HG03108 (cell line): ENCODE results near the gene AS3MT.
"Not testable (repeated sequence)": the region's sequence is repeated elsewhere in the genome, so short reads cannot be mapped to it uniquely, and the experiment has no call there.

ENCODE experiments used
- ATAC-seq: cut with Tn5 transposase; IDR thresholded peaks from one replicate; pipeline ENCODE4 v1.9.1; 2021; ENCODE audit warnings: moderate library complexity; ENCODE audit not compliant: unreplicated experiment

The AS3MT gene, protein sequence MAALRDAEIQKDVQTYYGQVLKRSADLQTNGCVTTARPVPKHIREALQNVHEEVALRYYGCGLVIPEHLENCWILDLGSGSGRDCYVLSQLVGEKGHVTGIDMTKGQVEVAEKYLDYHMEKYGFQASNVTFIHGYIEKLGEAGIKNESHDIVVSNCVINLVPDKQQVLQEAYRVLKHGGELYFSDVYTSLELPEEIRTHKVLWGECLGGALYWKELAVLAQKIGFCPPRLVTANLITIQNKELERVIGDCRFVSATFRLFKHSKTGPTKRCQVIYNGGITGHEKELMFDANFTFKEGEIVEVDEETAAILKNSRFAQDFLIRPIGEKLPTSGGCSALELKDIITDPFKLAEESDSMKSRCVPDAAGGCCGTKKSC

DNA sequence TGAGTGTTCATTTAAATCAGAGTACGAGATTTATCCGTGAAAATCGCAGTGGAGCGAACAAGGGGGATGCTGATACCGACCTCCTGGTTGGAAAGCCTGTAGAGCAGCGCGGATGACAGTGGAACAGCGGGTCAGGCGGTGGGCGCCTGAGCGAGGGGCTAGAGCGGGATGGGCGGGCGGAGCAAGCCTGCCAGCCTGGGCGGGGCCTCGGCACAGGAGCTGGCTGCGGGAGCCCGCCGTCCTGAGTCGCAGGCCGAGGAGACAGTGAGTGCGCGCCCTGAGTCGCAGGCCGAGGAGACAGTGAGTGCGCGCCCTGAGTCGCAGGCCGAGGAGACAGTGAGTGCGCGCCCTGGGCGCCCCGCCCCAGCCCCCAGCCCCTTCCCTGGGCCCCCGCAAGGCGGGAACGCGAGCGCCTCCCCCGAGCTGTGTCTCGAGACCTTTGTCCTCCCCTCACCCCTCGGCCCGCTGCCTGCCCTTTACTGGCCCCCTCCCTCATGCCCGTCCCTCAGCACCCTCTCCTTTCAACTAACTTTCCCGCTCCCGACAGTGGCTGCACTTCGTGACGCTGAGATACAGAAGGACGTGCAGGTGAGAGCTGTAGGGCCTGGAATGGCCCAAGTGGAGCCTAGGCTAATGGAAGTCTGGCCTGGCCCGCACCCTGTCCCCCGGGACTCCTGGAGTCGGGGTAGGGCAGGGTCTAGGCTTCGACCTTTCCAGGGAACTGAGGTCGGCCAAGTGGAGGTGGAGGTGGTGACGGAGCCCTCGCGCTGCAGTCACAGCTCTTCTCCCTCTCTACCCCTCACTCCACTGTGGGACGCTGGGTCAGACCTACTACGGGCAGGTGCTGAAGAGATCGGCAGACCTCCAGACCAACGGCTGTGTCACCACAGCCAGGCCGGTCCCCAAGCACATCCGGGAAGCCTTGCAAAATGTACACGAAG is at the start of gene AS3MT:
TSS of gene AS3MT (plus strand) at position 213 of the 941 bp plus-strand sequence. CDS start at position 336, 123 bp downstream.
- no peak for ATAC-seq

DNA sequence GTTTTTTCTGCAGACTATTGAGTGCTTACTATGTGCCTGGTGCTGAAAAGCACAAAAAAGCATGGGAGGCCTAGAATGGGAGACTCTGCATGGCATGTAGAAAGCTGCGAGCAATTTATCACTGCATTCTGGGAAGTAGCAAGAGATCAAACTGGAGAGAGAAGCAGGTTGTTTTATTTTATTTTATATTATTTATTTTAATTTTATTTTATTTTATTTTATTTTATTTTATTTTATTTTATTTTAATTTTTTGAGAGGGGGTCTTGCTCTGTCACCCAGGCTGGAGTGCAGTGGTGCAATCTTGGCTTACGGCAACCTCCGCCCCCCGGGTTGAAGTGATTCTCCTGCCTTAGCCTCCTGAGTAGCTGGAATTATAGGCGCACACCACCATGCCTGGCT is 49.3 kb upstream of the AS3MT start:
- not testable (repeated sequence) for ATAC-seq

DNA sequence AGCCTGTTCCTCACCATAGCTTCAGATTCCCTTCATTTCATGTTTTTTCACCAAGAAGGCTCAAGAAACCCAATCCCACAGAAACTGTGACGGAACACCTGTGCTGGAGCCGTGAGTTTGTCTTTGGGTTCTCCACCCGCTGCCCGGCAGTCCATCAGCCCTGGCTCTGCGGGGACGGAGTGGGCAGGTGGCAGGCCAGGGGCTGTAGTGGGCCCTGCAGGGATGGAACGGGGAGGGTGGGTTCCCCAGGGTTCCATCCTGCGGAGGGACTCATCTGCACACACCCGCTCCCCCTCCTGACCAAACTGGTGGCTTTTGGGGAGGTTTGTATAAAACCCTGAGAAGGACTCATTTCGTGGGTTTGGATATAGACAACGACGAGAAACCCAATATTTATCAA is 47.0 kb upstream of the AS3MT start:
- no peak for ATAC-seq

DNA sequence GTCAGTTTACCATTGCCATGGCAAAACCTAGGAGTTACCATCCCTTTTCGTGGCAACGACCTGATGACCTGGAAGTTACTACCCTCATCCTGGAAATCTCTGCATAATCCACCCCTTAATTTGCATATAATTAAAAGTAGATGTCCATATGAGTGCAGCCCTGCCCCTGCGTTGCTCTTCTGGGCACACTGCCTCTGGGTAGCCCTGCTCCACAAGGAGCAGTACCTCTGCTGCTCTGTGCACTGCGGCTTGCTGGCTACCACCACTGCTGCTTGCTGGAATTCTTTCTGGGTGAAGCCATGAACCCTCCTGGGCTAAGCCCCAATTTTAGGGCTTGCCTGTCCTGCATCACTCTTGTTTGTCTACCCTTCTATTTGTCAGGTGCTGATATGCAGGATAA is 44.6 kb upstream of the AS3MT start:
- ATAC-seq, result no peak

DNA sequence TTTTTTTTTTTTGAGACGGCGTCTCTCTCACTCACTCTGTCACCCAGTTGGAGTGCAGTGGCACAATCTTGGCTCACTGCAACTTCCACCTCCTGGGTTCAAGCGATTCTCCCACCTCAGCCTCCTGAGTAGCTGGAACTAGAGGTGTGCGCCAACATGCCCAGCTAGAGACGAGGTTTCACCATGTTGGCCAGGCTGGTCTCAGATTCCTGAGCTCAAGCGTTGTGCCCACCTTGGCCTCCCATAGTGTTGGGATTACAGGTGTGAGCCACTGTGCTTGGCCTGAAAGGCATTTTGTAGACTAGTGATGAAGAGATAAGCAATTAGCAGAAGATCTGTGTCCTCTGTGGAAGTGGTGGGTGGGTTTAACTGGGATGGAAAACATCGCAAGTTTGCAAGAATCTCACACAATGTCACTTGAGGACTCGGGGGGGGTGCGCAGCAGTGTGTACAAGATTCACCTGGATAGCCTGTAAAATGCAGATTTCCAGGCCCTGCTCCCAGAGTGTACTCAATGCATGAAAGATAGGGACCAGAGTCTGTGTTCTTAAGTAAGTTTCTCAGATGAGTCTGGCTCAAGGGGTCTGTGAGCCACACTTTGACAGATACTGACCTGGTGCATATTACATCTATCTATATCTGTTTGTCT is 43.0 kb upstream of the AS3MT start:
- ATAC-seq, result no peak

DNA sequence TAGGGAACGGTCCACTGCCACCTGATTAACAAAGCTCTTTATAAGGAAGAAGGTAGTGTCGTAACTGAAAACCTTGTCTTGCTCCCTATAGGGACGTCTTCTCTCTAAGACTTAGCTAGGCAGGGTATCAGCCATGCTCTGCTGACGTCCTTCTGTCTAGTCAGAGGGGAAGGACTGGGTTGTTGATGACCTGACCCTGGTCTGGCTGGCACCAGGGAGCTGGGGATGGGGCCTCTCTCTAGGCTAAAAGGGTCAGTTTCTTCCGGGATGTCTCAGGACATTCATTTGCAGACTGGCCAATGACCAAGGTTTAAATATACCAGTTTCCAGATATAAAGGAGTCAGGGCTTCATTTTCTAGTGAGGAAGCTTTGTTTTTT is 41.7 kb upstream of the AS3MT start:
- ATAC-seq, result no peak

DNA sequence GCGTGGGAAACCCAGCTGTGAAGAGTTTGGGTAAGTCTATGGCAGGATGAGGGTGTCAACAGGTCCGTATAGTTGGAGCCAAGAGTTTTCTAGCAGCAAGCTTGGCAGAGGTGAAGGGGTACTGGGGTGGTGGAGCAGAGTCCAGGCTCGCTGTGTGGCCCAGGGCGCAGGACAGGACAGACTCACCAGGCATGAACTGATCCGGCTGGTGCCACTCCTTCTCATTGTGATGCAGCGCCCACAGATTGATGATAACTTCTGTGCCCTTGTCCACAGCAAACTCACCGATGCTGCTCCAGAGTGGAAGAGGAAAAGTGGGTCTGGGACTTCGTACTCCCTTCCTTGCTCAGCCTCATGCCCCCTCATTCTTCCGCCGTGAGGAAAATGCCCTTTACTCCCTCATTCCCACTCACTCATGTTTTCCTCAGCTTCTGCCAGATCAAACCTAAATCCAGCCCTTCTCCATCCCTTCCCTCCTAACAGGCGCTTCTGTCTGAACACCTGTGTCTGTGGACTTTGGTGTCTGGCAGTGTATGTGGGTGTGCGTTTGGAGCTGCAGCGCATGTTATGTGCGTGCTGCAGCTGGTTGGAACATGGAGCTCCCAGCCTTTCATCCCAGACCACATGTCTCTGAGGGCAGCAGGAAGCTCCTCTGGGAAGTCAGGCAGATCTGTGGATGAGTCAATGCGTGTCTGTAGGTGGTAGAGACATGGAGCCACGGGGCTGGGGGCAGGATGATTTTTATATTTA is 37.8 kb upstream of the AS3MT start:
- ATAC-seq, result no peak

DNA sequence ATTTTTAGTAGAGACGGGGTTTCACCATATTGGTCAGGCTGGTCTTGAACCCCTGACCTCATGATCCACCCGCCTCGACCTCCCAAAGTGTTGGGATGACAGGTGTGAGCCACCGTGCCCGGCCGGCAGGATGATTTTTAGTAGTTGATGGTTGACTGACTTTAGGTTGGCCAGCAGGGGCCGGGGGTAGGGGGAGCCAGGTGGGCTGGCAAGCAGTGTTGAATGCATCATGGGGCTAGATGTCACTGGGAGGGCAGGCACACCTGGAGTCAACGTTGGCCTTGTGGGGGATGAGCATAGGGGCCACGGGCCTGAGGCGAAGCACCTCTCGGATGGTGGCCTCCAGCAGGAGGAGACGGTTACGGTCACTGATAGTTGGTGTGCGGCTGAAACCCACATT is 37.0 kb upstream of the AS3MT start:
- no peak for ATAC-seq

DNA sequence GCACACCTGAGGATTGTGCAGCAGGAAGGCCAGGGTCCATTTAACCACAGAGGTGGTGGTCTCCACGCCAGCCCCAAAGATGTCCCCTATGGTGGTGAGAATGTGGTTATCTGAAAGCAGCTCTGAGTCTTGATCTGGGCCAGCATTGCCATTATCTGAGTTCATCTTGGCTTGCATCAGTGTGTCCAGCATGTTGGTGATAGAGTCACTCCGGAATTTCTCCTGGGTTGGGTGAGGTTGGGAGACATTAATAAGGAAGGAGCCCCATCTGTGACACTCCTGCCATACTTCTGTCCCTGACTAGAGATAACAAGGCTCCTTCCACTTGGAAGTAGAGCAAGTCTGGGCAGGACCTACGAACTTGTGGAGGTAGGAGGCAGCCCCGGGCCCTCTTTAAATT is 36.3 kb upstream of the AS3MT start:
- ATAC-seq, result no peak

DNA sequence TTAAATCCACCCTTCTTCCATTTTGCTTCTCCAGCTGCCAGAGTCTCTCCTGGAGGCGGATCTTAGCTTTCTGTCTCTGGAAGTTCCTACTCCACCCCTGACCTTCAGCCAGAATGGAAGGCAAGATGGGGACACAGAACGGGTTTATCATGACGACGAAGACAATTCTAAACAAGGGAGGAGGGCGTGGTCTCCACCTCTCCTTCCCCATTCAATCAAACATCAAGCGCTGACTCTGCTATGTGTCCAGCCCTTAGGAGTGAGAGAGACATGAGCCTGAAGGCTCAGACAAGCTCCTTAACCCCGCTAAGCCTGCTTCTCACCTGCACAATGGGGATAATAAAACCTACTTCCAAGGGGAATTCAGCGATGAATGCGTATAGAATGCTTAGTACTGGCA is 35.1 kb upstream of the AS3MT start:
- ATAC-seq, result no peak

DNA sequence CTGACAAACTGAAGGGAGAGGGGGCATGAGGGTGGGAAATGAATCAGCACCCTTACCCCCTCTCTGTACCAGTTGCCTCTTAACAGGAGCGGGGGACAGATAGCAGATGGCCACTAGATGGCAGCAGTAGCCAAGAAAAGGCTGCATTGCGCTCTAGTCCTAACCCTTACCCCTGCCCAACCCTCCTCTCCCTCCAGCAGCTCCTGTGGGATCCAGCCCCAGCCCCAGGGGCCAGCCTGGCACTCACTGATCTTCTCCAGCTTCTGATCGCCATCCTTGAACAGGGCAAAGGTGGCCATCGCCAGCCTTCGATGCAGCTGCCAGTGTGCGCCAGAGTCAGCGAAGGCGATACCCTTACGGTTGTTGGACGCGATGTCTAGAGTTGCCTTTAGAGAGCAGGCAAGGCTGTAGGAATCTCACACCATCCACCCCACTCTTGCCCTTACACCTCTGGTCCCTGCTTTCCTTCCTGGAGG is 34.2 kb upstream of the AS3MT start:
- ATAC-seq, result no peak

DNA sequence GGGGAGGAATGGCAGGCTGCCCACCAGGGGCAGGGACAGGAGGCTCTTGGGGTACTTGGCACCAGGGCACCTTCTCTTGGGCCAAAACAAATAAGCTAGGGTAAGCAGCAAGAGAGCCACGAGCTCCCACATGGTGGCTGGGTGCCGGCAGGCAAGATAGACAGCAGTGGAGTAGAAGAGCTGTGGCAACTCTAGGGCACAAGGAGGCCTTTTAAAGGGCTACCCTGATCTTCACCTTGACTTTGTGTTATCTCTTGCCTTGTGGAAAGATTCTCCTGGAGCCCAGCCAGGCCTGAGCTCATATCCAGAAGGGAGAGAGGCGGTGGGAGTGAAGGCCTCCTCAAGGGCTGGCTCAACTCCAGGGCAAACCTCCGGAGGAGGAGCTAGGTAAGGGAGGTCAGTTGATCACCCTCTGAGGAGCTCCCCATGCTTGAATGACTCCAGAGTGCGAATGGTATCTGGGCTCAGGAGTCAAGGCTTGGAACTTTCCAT is 32.0 kb upstream of the AS3MT start, which contains the start of gene CYP17A1:
TSS of gene CYP17A1 (minus strand) at position 184 of the 492 bp plus-strand sequence. CDS start at position 132, 52 bp downstream.
- no peak for ATAC-seq

DNA sequence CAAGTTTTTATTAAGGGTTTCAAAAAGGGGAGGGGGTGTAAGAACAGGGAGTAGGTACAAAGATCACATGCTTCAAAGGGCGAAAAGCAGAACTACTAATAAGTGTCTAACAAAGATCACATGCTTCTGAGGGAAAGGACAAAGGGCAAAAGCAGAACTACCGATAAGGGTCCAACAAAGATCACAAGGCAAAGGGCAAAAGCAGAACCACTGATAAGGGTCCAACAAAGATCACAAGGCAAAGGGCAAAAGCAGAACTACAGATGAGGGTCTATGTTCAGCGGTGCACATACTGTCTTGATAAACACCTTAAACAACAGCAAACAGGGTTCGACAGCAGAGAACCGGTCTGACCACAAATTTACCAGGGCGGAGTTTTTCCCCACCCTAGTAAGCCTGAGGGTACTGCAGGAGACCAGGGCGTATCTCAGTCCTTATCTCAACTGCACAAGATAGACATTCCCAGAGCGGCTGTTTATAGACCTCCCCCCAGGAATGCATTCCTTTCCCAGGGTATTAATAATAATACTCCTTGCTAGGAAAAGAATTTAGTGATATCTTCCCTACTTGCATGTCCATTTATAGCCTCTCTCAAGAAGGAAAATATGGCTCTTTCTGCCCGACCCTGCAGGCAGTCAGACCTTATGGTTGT is 30.9 kb upstream of the AS3MT start:
- not testable (repeated sequence) for ATAC-seq

DNA sequence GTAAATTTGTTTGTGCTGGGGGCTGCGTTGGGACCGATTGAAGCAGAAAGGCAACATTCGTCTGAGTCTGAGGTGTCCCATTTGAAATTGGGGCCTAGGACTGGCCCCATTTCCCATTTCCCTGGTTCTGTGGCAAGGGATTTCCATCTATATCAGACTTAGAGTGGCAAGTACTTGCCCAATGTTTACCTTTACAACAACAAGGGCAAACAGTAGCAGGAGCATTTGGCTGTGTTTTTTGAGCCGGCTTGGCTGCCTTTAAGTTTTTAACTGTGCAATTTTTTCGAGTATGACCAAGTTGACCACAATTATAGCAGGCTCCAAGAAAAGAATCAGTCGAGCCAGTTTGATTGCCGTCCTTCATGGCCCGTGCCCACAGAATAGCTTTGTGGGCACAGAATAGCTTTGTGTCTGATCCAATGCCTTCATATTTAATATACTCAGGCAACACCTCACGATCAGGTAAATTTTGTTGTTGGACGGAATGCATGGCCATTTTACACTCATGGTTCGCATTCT is 27.4 kb upstream of the AS3MT start:
- no peak for ATAC-seq

DNA sequence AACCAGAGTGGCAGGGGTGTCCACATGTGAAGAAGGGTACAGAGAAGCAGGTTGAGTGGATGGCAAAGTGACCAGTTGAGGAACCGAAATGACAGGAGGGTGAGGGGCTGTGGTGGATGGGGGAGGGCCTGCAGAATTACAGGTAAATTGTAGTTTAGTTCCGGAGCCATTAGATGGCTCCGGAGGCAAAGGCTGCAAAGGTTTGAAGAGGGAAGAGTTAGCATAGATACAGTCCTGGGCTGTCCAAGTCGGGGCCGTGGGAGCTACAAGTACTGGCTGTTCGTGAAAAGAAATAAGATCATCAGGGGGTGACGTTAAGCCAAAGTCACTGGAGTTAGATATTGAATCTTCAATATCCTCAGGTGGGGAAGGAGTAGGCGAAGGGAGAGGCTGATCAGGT is 26.1 kb upstream of the AS3MT start:
- not testable (repeated sequence) for ATAC-seq

DNA sequence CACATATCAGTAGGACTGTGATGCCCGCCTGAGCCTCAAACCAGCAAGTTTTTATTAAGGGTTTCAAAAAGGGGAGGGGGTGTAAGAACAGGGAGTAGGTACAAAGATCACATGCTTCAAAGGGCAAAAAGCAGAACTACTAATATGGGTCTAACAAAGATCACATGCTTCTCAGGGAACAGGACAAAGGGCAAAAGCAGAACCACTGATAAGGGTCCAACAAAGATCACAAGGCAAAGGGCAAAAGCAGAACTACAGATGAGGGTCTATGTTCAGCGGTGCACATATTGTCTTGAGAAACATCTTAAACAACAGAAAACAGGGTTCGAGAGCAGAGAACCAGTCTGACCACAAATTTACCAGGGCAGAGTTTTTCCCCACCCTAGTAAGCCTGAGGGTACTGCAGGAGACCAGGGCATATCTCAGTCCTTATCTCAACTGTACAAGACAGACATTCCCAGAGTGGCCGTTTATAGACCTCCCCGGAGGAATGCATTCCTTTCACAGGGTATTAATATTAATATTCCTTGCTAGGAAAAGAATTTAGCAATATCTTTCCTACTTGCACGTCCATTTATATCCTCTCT is 25.0 kb upstream of the AS3MT start:
- ATAC-seq, result not testable (repeated sequence)

DNA sequence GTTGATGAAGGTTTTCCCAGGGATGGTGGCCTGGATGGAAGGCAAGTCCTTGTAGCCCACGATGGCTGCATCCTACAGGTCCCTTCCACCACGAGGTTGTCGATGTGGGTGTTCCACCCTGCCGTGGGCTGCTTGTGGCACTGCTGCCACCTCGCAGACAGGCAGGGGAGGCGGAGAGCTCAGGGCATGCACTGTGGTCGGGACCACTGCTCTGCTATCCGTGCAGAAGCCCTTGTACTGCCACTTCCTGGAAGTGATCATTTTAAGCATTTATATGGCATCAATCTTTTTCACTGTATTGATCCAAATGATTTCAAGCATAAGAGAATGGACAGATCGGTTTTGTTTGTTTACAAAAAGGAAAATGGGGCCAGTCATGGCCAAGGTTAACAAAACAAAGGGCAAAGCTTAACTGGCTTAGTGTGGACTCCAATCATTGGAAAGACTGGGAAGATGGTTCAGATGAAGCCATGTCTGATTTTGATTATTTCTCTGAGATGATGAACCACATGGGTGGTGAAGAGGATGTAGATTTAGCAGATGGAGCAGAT is 23.8 kb upstream of the AS3MT start:
- no peak for ATAC-seq

DNA sequence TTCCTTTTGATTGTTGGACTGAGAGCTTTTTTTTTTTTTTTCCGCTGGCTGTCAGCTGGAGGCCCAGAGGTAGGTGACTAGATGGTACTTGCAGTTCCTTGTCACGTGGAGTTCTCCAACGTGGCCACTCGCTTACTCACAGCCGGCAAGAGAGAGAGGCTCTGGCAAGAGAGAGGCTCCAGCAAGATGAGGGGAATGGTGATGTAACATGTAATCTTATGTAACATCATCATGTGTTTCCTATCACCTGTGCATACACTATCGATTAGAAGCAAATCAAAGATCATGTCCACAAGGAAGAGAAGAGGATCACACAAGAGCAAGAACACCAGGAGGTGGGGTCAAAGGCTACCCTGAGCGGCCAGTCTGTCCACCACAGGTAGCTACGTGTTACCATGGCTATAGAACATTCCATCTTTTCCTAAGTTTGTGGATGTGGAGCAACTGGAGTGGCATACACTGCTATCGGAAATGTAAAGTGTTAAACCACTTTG is 19.2 kb upstream of the AS3MT start:
- no peak for ATAC-seq

DNA sequence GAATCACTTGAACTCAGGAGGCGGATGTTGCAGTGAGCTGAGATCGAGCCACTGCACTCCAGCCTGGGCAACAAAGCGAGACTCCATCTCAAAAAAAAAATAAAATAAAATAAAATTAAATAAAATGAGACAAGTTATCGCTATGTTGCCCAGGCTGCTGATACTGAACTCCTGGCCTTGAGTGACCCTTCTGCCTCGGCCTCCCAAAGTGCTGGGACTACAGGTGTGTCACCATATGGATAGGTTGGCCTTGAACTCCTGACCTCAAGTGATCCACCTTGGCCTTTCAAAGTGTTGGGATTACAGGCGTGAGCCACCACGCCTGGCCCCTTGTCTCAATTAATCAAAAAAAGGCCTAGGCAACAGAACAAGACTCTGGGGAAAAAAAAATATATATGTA is 16.0 kb upstream of the AS3MT start:
- ATAC-seq, result not testable (repeated sequence)
